GM15510 (cell line): ENCODE data around the gene MAP7D1.

Experiments used
- POLR2A ChIP-seq: IDR thresholded peaks from 3 replicates; pipeline ENCODE4 v1.6.1; 2011; ENCODE audit warnings: borderline replicate concordance; ENCODE audit not compliant: insufficient read length; ENCODE audit errors: extremely low read depth

Gene MAP7D1

GRCh38 chr1:36136535-36136934, 19.4 kb upstream of the MAP7D1 start:
- no peak for TF ChIP-seq POLR2A

DNA sequence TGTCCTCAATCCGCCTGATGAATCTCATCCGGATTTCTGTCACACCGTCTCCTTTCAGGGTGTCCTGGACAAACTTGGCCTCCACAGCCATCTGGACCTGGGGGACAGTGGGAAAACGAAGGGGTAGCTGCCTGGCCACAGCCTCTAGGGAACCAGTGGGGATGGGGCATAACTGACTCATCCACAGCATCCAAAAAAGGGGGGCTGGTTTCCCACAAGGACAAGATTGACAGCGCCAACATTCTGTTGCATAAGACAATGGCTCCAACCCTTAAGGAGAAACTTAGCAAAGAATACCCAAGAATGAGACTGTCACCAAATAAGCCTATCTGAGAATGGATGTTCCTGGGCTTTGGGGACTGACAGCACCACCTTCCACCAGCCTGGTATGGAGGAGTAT, 18.7 kb upstream of the MAP7D1 start:
- no peak for TF ChIP-seq POLR2A

GRCh38 chr1:36137776-36138175, 18.2 kb upstream of the MAP7D1 start:
- TF ChIP-seq POLR2A = no peak

GRCh38 chr1:36139521-36139920, 16.4 kb upstream of the MAP7D1 start:
- no peak for TF ChIP-seq POLR2A

DNA sequence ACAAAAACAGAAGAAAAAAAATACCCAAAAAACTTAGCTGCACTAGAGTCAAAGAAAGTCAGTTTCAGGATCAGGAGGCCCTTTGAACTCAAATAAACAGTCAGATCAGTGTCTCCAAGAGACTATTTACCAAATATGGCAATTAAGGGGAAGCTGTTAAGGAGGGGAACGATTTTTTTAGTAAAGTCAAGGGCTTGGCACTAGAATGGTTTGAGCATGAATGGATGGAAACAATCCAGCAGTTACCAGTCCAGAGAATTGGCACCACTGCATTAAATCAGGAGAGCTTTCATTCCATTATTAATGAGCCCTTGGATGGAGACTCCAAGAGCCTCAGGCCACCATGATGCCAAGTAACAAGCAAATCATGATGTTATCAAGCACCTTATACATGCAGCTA, 13.8 kb upstream of the MAP7D1 start:
- no peak for TF ChIP-seq POLR2A

GRCh38 chr1:36143424-36143823, 12.5 kb upstream of the MAP7D1 start:
- TF ChIP-seq POLR2A = no peak

DNA sequence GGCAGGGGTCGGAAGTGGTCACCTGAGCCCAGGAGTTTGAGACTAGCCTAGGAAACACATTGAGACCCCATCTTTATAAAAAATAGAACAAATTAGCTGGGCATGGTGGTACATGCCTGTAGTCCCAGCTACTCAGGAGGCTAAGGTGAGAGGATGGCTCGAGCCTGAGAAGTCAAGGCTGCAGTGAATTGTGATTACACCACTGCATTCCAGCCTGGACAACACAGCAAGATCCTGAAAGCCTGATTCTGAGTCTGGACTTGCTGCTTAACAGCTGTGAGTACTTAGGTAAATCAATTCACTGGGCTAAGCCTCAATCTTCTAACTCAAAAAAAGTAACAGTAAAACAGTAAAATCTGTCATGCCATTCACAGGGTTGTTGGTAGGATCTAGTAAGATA, 11.5 kb upstream of the MAP7D1 start:
- TF ChIP-seq POLR2A = no peak

GRCh38 chr1:36148821-36149236, 7.1 kb upstream of the MAP7D1 start:
- no peak for TF ChIP-seq POLR2A

GRCh38 chr1:36149237-36149972, 6.6 kb upstream of the MAP7D1 start, which contains the start of gene TRAPPC3:
TSS of gene TRAPPC3 (minus strand) at chr1:36149486. CDS start at chr1:36149378, 108 bp downstream.
- peak; percentile 81 for TF ChIP-seq POLR2A

DNA sequence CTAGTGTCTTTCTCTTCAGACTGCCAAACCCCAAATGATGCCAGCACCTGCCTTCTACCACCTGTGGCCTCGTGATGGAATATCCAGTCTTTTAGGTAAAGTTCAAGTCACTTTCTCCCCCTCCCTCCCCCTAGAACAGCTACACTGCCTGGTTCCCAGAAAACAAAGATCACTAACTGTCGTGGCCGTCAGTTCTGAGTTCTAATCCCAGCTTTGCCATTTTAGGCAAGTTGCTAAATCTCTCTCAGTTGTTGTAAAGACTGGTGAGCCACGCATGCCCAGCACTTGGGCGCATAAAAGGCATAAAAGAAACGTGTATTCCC, 6.0 kb upstream of the MAP7D1 start:
- no peak for TF ChIP-seq POLR2A

GRCh38 chr1:36150296-36151133, 5.4 kb upstream of the MAP7D1 start:
- TF ChIP-seq POLR2A = peak; percentile 50

GRCh38 chr1:36151134-36151844, 4.7 kb upstream of the MAP7D1 start:
- no peak for TF ChIP-seq POLR2A

DNA sequence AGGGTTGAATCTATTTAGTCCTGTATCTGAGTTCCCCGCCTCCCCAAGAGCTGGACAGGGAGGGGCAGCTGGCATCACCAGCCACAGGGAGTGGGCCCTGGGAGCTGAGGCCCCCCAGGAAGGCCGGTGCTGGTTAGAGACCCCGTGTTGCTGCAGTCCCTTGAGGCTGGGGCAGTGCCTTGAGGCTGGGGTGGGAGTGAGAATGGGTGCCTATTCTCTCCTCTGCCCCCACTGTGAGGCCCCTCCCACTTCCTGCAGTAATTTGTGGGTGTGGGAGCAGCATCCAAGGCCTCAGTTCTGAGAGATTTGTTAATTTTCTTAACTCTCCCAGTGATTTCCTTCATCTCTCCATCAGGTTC, 4.1 kb upstream of the MAP7D1 start:
- peak; percentile 19 for TF ChIP-seq POLR2A

DNA sequence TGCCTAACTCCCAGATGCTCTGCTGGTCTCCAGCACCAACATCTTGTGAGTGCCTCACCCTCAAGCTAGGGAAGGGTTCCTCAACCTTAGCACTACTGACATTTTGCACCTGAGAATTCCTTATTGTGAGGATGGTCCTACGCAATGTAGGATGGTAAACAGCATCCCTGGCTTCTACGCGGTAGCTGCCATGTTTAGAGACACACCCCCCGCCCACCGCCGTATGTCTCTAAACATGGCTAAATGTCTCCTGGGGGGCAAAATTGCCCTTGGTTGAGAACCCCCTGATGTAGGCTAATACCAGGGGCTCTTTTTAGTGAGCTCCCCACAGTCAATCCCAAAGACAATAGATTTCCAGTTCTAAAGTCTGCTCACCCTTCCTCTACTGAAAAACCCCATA, 2.5 kb upstream of the MAP7D1 start:
- no peak for TF ChIP-seq POLR2A

DNA sequence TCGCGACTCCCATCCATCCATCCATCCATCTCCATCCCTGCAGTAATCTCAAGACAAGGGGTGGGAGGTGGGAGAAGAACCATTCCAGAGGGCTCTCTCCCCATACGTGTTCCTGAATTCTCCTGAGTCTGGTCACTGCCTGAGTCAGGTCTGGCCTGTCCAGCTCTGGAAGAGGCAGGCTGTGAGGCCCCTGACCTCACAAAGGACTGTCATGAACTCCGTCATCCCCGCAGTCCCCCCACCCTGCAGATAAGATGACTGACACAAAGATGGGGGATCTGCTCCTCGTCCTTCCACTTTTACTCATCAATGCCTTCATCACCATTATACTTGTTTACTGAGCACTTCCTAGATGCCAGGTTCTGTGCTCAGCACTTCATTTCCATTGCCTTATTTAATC, 1.6 kb upstream of the MAP7D1 start:
- no peak for TF ChIP-seq POLR2A

DNA sequence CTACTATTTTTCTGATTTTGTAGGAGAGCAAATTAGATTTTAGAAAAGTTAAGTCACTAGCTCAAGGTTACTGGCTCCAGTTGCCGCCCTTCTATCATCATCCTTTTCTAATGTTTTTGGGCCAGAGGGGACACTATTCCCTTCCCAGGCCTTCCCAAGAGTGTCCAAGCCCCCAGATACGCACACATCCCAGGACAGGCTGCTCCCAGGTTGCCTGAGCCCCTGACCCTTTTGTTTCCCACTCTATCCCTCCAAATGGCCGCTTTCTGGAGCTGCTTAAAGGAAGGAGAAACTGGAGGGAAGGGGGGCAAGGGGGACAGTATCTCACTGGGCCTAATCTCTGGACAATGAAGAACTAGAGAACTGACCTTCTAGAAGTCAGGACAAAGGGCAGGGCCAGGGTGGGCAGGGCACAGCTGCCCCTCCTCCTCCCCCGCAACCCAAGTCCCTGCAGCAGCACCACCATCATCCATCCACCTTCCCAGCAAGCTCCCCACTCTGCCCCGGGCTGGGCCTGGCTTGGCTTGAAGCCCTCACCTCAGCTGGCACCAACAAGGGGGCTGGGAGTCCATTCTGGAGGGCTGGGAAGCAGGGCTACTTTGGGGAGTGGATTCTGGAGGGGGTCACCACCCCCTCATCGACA, 1.1 kb upstream of the MAP7D1 start:
- TF ChIP-seq POLR2A = no peak
